ENCODE data around the gene HTR6.

HTR6 gene

DNA sequence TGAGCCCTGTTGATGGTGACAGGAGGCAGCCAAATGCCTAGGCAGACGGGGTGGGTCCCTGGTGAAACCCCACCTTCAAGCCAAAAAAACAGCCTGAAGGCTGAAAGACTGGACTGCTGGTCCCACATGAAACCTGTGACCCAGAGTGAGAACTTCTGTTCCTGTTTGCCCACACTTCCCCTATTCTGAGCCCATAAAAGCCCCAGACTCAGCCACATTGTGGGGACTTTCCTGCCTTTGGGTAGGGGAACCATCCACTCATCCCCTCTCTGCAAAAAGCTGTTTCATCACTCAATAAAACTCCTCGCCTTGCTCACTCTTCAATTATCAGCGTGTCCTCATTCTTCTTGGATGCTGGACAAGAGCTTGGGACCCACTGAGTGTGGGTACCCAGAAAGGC lies 25.2 kb downstream of the HTR6 start:
- DNase-seq: no peak

DNA sequence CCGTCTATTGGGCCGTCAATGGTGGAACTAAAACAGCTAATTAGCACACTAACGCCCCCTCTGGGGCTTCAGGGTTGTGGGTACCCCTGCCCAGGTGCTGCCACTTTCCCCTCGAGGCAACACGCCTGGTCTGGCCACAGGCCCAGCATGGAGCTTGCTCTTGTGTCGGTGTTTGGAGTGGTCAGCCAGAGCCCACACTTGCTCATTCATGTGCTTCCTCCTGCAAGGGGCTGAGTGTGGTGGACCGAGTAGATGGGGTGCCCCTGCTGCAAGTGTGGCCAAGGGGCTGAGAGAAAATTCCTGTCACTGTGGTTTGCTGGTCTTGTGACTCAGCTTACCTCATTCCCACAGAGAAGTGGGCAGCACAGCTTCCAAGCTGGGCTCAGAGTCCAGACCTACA lies 25.7 kb downstream of the HTR6 start:
- no peak for DNase-seq

DNA sequence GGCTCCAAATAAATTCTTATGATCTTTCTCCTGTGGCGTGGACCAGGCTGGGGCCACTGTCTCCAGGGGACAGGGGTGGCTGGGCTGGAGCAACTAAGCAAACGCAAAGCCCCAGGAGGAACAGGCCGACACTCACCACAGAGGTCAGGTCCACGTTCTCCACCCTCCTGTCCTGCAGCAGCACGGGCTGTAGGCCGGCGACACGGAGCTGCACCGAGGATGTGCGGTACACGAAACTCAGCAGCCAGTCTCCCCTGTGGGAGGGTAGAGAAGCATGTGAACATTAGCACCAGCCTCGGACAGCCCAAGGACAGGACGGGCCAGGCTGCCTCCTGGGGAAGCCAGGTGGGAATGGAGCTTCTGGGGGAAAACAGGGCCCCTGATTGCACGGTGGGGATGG lies 29.6 kb downstream of the HTR6 start:
- DNase-seq: no peak

DNA sequence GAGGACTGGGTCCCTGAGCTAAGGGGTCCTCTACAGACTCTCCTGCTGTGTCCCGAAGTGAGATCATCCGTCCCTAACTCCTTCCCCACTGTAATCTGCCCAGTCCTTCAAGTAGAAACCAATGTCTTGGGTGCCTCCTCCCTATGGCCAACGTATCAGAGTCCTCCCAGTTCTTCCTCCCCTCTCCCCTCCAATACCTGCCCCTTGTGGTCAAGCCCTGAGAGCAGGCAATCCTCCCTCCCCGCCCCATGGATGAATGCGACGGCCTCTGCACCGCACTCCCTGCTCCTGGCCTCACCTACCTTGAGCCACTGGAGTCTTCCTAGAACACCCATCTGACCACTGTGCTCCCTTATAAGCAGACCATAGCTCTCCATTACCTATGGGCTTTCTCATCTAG lies 31.1 kb downstream of the HTR6 start:
- DNase-seq: no peak

DNA sequence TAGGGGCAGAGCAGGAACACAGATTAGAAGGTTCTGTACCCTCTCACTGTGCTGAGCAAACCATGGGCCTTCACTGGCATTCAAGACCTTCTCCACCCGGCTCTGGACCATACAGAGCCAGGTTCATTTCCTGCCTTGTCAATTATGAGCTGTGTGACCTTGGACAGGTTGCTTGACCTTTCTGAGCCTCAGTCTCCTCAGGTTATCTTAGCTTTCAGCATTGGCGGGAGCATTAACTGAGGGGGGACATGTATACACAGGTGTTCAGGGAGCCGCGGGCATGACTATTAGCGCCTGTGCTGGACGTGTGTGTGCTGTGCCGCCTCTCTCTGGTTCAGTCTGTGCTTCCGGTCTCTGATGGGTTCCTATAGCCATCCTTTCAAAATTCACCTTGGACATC lies 32.1 kb downstream of the HTR6 start:
- no peak for DNase-seq

DNA sequence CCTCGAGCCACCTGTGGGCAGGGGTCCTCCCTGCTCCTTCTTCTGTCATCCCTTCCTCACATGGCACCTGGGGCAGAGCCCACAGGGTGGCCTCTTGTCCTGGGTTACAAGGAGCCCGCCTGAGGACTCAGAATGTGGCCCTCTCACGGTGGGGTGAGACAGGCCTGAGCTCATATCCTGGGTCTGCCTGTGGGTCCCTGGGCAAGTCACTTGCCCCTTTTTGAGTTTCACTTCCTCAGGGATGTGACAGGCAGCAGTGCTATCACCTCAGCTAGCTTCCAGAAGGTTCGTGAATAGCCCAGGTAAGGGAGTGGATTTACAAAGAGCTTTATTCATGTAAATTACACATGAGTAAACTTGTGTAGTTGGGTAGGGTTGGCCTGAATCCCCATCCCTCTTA lies 33.5 kb downstream of the HTR6 start:
- no peak for DNase-seq

DNA sequence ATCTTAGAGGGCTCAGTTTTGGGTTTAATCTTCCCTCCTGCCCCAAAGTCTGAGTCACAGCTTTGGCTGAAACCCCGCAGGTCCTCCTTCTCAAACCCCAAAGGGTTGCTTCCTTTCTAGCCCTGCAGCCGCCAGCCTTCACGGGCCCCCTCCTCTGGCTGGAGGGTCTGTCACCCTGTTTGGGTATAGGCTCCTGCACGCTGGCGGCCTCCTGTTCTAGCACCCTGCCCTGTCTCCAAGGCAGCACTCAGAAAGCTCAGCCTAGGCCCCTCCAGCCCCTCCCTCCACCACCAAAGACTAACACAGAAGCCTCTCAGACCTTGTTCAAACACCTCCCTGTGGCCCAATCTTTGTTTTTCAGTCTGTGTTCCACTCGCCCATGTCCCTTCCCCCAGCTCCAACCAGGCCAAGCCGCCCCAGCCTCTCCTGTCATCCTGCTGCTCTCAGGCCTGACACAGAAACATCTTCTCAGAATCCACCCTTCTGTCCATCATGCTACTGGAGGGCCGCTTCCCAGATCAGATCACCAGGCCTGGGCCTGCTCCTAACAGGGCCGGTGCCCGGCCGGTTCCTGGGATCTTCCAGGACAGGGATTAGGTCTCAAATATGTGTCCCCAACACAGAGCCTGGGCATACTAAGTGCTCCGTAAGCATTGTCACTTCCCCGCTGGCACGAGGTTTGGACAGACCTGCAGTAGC lies 35.6 kb downstream of the HTR6 start:
- DNase-seq: no peak

DNA sequence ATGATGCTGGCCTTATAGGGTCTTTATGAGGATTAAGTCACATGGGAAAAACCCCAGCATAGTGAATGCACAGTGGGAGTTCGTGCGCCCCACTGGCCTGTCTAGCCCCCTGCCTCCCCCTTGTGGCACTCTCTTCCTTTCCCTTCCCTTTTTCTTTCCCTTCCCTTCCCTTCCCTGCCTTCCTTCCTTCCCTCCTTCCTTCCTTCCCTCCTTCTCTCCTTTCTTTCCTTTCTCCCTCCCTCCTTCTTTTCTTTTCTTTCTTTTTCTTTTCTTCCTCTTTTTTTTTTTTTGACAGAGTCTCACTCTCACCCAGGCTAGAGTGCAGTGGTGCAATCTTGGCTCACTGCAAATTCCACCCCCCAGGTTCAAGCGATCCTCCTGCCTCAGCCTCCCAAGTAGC lies 38.6 kb downstream of the HTR6 start:
- DNase-seq: no peak

DNA sequence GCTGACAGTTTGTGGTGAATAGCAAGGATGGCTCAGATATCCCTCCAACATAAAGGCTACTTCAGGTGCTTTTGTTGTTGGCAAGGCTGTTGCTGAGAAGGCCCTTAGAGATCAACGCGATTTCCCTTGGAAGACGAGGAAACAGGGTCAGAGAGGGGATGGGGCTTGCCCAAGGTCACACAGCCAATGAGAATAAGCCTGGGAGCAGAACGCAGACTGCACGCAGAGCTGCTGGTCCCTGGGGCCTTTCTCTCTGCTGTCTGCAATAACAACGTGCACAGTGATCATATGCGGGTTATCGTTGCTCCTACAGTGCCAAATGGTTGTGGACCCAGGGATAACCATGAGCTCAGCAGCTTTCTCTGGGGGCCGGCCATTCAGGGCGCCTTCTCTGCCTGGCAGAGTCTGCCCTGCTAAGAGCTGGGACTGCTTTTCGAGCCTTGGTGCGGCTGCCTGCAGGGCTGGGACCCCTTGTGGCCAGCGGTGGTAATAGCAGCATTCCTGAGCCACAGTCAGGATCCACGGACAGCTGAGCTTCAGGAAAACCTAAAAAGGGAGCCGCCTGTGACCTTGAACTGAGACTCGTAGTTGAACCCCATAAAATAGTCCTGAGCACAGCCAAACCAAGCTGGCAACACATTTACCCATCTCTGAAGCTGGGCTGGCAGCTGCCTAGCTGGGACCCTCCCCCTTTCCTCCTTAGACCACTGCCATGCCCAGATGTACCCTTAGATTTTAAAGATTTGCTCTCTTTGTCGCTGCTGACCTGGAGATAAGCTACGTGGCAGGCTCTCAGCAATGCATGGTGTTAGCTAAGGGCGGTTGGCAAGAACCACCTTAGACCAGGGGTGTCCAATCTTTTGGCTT lies 39.8 kb downstream of the HTR6 start:
- peak; percentile 70 for DNase-seq

DNA sequence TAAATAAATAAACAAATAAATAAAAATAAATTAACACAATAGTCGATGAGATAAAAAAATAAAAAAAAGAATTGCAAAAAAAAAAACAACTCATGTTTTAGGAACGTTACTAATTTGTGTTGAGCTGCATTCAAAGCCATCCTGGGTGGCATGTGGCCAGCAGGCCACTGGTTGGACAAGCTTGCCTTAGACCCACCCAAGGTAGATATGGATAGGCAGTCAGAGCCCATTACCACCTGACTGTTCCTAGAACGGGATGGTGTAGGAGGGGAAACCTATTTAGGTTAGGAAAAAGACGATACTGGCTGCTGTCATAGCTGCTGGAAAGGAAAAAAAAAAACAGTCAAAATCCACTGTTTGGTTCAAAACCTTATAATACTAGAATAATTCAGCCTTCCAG lies 40.8 kb downstream of the HTR6 start:
- DNase-seq: no peak

DNA sequence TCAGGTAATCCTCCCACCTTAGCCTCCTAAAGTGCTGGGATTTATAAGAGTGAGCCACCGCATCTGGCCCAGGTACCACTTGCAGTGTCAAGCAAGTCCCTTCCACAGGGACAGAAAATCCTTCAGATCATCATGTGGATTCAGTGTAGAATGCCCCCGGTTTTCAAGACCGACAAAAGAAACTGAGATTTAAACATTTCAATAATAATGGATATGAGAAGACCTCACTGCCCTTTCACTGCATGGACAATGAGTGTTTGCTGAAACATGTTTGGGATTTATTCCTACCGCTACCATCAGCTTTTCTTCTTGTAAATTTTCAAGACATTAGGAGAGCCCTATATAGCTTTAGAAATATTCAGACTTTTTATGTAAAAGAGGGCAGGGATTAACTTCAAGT lies 41.5 kb downstream of the HTR6 start:
- DNase-seq: no peak

DNA sequence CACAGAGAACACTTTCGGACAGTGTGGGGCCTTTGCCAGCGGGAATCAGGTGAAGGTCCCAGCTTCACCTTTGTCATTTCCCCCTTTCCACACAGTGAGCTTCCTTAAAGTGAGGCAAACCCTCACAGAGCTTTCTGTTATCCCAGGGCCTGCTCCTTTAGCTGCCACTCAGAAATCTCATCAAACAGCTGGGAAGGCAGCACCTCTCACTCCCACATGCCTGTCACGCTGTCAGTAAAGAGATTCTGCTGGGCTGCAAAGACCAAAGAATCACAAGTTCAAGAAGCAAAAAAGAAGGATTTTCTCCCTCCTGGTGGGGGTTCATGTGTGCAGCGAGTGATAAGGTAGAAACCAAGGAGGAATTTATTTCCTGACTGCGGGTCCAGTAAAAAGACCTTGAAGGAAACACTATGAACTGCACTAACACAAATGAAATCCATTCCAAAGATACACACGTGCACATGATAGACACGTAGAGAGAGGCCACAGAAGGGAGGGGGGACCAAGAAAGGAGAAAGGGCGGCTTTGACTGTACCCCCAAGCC lies 44.0 kb downstream of the HTR6 start:
- DNase-seq: no peak

DNA sequence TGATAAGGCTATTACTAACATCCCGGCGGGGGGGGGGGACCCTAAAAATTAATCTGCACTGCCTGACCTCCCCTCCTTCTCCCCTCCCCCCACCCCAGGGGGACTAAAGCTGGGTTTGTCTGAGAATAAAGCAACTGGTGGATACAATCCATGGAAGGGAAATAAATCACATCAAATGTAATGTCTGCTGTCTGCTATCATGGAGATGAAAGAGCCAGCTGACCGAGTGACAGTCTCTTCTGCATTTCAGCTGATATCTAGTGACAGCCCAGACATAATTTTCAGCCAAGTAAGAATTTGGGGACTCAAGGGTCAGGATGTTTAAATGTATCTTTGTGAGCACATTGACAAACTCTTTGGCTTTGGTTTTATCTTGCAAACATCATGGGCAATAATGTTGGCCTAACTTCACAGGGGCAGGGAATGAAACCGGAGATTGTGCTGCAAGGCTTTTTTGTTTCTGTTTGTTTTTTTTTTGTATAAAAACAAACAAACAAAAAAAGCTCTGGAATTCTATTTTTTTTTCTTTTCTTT lies 44.7 kb downstream of the HTR6 start:
- DNase-seq: no peak

DNA sequence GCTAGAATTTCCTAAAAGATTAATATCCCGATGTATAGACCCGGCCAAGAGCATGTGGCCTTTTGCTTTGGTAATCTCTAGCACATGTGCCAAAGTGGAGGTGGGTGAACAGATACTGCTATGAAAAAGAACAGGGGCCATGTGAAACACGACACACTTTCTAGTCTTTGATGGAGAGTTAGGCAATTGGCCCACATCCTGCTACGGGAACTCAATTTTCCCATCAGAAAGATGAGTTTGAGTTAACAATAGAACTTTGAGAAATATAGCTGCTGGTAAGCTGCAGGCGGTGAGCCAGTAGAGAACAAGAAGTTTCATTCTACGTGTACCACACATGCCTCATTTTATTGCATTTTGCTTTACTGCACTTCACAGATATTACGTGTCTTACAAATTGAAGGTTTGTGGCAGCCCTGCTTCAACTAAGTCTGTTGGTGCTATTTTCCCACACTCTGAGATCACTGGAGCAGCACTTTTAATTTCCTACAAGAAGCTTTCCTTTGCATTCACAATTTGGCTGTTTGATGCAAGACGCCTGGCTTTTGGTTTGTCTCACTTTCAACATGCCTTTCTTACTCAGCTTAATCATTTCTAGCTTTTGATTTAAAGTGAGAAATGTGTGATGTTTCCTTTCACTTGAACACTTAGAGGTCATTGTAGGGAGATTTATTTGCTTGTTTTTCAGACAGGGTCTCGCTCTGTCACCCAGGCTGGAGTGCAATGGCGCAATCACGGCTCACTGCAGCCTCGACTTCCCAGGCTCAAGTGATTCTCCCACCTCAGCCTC lies 46.3 kb downstream of the HTR6 start:
- DNase-seq: peak; percentile 64

DNA sequence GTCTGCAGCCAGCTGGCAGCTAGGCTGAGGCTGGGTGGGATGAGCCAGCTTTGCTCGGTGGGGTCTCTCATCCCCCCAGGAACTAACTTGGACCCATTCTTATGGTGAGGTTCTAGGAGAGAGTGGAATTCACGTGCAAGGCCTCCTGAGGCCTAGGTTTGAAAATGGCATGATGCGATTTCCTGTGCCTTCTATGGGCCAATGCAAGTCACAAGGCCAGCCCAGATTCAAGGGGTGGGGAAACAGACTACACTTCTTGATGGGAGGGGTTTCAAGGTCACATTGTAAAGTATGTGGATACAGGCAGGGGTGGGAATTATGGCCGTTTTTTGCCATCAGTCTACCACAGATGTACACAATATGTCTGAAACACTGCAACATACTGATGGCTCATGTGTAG lies 48.3 kb downstream of the HTR6 start:
- DNase-seq: peak; percentile 15

DNA sequence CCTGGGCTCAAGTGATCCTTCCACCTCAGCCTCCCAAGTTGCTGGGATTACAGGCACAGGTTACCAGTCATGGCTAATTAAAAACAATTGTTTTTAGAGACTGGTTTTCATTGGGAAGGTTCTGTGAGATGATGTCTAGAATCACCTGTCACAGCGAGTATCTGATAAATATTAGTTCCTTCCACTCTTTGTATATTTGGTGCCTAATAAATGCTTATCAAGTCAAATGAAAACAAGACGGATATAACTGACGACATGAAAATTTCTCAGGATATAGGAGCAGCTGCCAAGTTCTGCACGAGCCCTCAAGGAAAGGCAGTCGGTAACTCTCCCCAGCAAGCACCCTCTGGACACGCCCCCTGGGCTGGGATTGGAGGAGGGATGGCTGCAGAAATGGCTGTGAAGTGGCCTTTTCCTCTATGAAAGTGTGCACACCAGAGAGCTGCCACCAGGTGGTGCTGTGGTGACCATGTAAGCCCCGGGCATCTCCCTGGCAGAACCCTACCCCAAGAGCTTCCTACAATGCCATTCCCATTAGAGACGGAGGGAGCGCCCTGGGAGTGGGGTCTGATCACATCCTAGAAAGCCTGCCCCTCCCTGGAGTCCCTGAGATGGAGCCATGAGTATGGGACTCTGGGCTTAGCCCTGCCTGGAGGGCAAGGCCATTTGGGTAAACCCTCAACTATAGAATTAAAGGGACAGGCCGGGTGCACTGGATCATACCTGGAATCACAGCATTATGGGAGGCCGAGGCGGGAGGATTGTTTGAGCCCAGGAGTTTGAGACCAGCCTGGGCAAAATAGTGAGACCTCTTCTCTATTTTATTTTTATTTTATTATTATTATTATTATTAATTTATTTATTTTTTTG lies 50.9 kb downstream of the HTR6 start:
- DNase-seq: peak; percentile 96

DNA sequence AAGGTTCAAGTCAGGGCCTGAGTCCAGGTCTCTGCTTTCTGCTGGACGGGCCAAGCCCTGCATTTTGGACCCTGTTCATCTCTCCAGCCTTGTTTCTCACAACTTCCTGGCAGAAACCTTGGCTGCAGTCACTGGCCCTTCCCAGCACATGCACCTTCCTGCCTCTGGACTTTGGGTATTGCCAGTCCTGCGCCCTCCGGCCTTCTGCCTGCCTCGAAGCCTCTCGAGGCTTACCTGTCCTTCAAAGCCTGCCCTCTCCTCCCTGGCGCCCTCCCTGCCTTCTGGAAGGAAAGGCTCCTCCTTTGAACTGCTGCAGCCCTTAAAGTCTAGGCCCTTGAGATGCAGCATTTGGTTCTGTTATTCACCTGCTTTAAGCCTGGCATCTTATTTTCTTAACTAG lies 52.8 kb downstream of the HTR6 start:
- no peak for DNase-seq

DNA sequence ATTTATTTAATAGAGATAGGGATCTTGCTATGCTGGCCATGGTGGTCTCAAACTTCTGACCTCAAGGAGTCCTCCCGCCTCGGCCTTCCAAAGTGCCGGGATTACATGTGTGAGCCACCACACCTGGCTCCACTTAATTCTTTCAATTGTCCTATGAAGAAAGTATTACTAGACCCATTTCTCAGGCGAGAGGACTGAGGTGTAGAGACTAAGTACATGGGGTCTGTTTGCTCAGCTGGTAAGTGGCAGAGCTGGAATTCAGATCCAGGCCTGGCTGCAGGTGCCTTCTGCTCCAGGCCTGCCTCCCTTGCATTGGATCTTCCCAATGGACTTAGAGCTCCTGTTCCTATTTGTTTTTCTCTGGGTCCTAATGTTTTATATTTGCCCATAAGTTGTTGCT lies 55.5 kb downstream of the HTR6 start:
- no peak for DNase-seq

DNA sequence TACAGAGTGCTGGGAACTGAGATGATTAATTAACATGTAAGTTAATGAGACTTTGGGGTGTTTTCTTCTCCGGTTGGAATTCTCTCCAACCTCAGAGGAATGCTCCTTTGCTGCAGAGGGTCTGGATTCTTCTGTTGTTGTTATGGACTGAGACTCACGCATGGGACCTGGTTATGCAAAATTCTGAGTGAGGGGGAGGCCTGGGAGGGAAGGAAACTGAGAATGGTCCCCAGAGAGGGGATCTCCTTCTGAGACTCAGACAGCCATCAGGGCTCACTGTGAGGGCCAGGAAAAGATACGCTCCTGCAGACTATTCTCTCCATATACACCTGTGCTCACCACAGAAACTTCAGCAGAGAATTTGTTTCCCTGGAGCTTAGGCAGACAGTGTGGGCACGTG lies 56.3 kb downstream of the HTR6 start:
- DNase-seq: no peak

DNA sequence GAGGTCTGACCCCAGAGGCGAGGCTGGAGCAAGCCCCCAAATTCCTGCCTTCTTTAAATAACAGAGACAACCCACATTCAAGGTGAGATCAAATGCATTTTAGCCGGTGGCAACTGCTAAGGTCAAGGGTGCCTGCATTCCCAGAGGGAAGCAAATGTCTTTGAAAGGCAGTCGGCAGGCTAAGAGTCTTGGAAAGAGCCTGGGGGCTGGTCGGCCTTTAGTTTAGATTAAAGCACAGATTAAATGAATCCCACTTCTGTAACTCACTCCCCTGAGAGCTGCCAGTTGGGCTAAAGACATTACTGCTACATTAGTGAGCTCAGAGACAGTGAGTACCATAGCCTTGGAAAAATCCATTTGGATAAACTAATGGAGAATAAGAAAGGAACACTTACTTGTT lies 59.2 kb downstream of the HTR6 start:
- no peak for DNase-seq

DNA sequence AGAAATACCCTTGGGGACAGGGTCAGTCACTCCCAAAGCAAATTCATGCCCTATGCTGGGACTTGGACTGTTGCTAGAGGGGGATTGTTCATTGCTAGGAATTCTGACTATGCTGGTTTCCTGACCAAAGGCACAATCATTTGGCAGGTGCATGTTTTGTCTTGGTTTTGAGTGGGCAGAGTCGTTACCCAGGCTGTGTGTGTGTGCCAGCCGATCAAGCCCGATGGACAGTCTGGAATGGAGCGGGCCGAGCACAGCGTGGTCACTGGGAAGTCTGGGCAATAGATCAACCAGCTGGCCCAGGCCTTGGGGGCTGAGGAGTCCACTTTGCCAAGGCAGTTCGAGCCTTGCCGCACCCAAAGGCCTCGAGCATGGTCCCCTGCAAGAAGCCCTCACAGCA lies 60.9 kb downstream of the HTR6 start:
- no peak for DNase-seq

All from activated CD4-positive, alpha-beta T cell treated with anti-CD3 and anti-CD28 coated beads for 48 hours (primary cell).